ENCODE data around the gene SEMA4B.

DNA sequence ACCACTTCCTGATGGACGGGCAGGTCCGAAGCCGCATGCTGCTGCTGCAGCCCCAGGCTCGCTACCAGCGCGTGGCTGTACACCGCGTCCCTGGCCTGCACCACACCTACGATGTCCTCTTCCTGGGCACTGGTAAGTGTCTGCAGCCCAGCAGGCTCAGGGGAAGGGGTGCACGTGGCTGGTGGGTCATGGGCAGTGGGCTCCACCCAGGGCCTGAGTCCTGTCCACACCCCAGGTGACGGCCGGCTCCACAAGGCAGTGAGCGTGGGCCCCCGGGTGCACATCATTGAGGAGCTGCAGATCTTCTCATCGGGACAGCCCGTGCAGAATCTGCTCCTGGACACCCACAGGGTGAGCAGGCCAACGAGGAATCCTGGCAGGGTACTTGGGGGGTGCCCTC lies 23.9 kb downstream of the SEMA4B start:
- TF ChIP-seq POLR2A (IDR thresholded peaks at IDR 0.05) = no peak
- TF ChIP-seq, protein P1, sequence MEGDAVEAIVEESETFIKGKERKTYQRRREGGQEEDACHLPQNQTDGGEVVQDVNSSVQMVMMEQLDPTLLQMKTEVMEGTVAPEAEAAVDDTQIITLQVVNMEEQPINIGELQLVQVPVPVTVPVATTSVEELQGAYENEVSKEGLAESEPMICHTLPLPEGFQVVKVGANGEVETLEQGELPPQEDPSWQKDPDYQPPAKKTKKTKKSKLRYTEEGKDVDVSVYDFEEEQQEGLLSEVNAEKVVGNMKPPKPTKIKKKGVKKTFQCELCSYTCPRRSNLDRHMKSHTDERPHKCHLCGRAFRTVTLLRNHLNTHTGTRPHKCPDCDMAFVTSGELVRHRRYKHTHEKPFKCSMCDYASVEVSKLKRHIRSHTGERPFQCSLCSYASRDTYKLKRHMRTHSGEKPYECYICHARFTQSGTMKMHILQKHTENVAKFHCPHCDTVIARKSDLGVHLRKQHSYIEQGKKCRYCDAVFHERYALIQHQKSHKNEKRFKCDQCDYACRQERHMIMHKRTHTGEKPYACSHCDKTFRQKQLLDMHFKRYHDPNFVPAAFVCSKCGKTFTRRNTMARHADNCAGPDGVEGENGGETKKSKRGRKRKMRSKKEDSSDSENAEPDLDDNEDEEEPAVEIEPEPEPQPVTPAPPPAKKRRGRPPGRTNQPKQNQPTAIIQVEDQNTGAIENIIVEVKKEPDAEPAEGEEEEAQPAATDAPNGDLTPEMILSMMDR (IDR thresholded peaks at IDR 0.05) = no peak

All from Peyer's patch (tissue), 4 donors.